HEK293 (cell line): ENCODE measurements around the gene PTPRG.

Source experiments
- MEIS1 ChIP-seq: sonication (generic); formaldehyde crosslinking; IDR thresholded peaks from 2 replicates; pipeline ENCODE4 v1.8.1; 2022; ENCODE audit warnings: missing genetic modification reagents, mild to moderate bottlenecking, borderline replicate concordance
- ZBTB26 ChIP-seq: fragments of 450-650 bp; formaldehyde crosslinking; optimal IDR thresholded peaks from 2 replicates; pipeline ENCODE3; 2016; ENCODE audit warnings: missing biosample characterization, mild to moderate bottlenecking, missing genetic modification characterization
- ZNF157 ChIP-seq: fragments of 450-650 bp; formaldehyde crosslinking; IDR thresholded peaks from 2 replicates; pipeline ENCODE4 v1.5.1; 2016; ENCODE audit warnings: missing biosample characterization, missing genetic modification characterization
- ZNF580 ChIP-seq: fragments of 450-650 bp; formaldehyde crosslinking; IDR thresholded peaks from 2 replicates; pipeline ENCODE4 v1.5.1; 2016; ENCODE audit warnings: missing biosample characterization, missing genetic modification characterization
- TF ChIP-seq, protein P1 (sequence below): fragments of 450-650 bp; formaldehyde crosslinking; IDR thresholded peaks from 2 replicates; pipeline ENCODE4 v1.5.1; 2016; ENCODE audit warnings: missing biosample characterization, missing genetic modification characterization
- TF ChIP-seq, protein P2 (sequence below): fragments of 450-650 bp; formaldehyde crosslinking; IDR thresholded peaks from 2 replicates; pipeline ENCODE4 v1.5.1; 2016; ENCODE audit warnings: missing biosample characterization, missing genetic modification characterization

GRCh38 chr3:62139957-62140356, 578.6 kb downstream of the PTPRG start:
- TF ChIP-seq, protein P1, sequence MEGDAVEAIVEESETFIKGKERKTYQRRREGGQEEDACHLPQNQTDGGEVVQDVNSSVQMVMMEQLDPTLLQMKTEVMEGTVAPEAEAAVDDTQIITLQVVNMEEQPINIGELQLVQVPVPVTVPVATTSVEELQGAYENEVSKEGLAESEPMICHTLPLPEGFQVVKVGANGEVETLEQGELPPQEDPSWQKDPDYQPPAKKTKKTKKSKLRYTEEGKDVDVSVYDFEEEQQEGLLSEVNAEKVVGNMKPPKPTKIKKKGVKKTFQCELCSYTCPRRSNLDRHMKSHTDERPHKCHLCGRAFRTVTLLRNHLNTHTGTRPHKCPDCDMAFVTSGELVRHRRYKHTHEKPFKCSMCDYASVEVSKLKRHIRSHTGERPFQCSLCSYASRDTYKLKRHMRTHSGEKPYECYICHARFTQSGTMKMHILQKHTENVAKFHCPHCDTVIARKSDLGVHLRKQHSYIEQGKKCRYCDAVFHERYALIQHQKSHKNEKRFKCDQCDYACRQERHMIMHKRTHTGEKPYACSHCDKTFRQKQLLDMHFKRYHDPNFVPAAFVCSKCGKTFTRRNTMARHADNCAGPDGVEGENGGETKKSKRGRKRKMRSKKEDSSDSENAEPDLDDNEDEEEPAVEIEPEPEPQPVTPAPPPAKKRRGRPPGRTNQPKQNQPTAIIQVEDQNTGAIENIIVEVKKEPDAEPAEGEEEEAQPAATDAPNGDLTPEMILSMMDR (tag by site-specific recombination): no peak
- TF ChIP-seq ZNF157 (no peak), ZNF580 (tag by site-specific recombination) (no peak), MEIS1 (CRISPR knock-in tag) (no peak), ZBTB26 (tag by site-specific recombination) (no peak)
- TF ChIP-seq, protein P2, sequence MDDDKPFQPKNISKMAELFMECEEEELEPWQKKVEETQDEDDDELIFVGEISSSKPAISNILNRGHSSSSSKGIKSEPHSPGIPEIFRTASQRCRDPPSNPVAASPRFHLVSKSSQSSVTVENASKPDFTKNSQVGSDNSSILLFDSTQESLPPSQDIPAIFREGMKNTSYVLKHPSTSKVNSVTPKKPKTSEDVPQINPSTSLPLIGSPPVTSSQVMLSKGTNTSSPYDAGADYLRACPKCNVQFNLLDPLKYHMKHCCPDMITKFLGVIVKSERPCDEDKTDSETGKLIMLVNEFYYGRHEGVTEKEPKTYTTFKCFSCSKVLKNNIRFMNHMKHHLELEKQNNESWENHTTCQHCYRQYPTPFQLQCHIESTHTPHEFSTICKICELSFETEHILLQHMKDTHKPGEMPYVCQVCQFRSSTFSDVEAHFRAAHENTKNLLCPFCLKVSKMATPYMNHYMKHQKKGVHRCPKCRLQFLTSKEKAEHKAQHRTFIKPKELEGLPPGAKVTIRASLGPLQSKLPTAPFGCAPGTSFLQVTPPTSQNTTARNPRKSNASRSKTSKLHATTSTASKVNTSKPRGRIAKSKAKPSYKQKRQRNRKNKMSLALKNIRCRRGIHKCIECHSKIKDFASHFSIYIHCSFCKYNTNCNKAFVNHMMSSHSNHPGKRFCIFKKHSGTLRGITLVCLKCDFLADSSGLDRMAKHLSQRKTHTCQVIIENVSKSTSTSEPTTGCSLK (tag by site-specific recombination): no peak
